ENCODE measurements around the gene SLC23A2. TPM values are rescaled to one million over a fixed set of nuclear protein-coding genes. Genes with fewer than 3 reads are reported as not detected.

Gene SLC23A2
- polyA plus RNA-seq, 1 donor from 2014 or later: 38.3 TPM

- TF ChIP-seq TAF1 (IDR thresholded peaks at IDR 0.05; ENCODE audit: low read depth) (no peak), SMC3 (conservative IDR thresholded peaks at IDR 0.05; ENCODE audit: poor library complexity) (no peak)
Measured at GRCh38 chr20:4916971-4917881, 84.1 kb downstream of the SLC23A2 start (continued).

DNA sequence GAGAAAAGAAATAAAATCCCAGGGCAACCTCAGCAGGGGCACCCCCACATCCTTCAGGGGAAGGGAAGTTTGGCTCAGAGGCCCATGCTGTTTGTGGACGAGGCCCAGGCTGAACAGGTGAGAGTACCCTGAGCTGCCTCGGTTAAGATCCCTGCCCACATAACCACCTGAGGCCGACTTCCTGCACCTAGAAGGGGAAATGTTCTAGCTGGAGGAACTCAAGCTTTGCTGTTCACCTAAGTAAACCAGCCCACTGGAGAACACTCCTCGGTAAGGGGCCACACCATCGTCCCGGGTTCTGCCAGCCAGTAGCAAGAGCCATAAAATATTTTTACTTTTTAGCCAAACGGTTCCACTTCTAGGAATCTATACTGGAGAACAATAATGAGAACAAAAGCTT is 88.2 kb downstream of the SLC23A2 start:
- Histone ChIP-seq H3K79me2 (replicated peaks; ENCODE audit: insufficient read depth, low read length) (no peaks in the 10 kb centered on the region), H3K4me2 (ENCODE audit: low read length) (no peak overlapping the region), H3K9me3 (ENCODE audit: low read length) (no peaks in the 10 kb centered on the region), H3K9ac (ENCODE audit: low read length) (no peak overlapping the region), H3K36me3 (ENCODE audit: insufficient read depth, low read length) (no peaks in the 10 kb centered on the region), H3K27ac (ENCODE audit: low read length) (no peak overlapping the region), H4K20me1 (ENCODE audit: insufficient read depth) (no peaks in the 10 kb centered on the region), H2AFZ (ENCODE audit: low read depth, low read length) (no peak overlapping the region), H3K27me3 (ENCODE audit: insufficient read depth, low read depth, low read length) (no peaks in the 10 kb centered on the region), H3K9me2 (ENCODE audit: insufficient read depth, low read length) (no peaks in the 10 kb centered on the region), H3F3A (ENCODE audit: insufficient read depth, low read length, poor library complexity, severe bottlenecking) (no peaks in the 10 kb centered on the region), H3K4me3 (ENCODE audit: low read length) (no peak overlapping the region)
- no peak for TF ChIP-seq EP300 (conservative IDR thresholded peaks at IDR 0.05; ENCODE audit: poor library complexity, severe bottlenecking)
- no peak for TF ChIP-seq TAF1 (IDR thresholded peaks at IDR 0.05; ENCODE audit: low read depth)
- TF ChIP-seq, protein P1, sequence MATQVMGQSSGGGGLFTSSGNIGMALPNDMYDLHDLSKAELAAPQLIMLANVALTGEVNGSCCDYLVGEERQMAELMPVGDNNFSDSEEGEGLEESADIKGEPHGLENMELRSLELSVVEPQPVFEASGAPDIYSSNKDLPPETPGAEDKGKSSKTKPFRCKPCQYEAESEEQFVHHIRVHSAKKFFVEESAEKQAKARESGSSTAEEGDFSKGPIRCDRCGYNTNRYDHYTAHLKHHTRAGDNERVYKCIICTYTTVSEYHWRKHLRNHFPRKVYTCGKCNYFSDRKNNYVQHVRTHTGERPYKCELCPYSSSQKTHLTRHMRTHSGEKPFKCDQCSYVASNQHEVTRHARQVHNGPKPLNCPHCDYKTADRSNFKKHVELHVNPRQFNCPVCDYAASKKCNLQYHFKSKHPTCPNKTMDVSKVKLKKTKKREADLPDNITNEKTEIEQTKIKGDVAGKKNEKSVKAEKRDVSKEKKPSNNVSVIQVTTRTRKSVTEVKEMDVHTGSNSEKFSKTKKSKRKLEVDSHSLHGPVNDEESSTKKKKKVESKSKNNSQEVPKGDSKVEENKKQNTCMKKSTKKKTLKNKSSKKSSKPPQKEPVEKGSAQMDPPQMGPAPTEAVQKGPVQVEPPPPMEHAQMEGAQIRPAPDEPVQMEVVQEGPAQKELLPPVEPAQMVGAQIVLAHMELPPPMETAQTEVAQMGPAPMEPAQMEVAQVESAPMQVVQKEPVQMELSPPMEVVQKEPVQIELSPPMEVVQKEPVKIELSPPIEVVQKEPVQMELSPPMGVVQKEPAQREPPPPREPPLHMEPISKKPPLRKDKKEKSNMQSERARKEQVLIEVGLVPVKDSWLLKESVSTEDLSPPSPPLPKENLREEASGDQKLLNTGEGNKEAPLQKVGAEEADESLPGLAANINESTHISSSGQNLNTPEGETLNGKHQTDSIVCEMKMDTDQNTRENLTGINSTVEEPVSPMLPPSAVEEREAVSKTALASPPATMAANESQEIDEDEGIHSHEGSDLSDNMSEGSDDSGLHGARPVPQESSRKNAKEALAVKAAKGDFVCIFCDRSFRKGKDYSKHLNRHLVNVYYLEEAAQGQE (IDR thresholded peaks at IDR 0.05; ENCODE audit: borderline replicate concordance): no peak
- TF ChIP-seq, protein P2, sequence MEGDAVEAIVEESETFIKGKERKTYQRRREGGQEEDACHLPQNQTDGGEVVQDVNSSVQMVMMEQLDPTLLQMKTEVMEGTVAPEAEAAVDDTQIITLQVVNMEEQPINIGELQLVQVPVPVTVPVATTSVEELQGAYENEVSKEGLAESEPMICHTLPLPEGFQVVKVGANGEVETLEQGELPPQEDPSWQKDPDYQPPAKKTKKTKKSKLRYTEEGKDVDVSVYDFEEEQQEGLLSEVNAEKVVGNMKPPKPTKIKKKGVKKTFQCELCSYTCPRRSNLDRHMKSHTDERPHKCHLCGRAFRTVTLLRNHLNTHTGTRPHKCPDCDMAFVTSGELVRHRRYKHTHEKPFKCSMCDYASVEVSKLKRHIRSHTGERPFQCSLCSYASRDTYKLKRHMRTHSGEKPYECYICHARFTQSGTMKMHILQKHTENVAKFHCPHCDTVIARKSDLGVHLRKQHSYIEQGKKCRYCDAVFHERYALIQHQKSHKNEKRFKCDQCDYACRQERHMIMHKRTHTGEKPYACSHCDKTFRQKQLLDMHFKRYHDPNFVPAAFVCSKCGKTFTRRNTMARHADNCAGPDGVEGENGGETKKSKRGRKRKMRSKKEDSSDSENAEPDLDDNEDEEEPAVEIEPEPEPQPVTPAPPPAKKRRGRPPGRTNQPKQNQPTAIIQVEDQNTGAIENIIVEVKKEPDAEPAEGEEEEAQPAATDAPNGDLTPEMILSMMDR (IDR thresholded peaks at IDR 0.05; ENCODE audit: poor library complexity, severe bottlenecking): no peak
- TF ChIP-seq EZH2 (IDR thresholded peaks at IDR 0.05; ENCODE audit: borderline replicate concordance, insufficient read depth, low read length, poor library complexity, severe bottlenecking): no peak
- no peak for TF ChIP-seq MXI1 (conservative IDR thresholded peaks at IDR 0.05; ENCODE audit: poor library complexity, severe bottlenecking)
- no peak for TF ChIP-seq RAD21 (conservative IDR thresholded peaks at IDR 0.05)
- no peak for TF ChIP-seq SMC3 (conservative IDR thresholded peaks at IDR 0.05; ENCODE audit: poor library complexity)
- TF ChIP-seq POLR2AphosphoS5 (IDR thresholded peaks at IDR 0.05): no peak

Data from neural cell (in vitro differentiated cells).